Measurements from ENCODE around the gene SLC35C1. TPM values are rescaled to one million over a fixed set of nuclear protein-coding genes. Genes with fewer than 3 reads are reported as not detected.

Gene SLC35C1
- total RNA-seq, 1 experiment from 2014 or later: 14.0 TPM

DNA sequence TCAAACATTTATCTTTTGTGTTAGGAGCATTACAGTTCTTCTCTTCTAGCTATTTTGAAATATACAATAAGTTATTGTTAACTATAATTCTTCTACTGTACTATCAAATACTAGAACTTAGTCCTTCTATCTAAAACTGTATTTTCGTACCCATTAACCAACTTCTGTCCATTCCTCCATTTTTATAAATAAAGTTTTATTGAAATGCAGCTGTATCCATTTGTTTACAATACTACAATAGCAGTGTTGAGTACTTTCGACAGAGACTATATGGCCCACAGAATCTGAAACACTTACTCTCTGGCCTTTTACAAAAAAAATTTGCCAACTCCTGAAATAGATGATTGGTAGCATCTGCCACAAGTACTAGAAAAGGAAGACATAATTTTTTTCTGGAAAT, 4.7 kb upstream of the SLC35C1 start:
- H3K27me3 Mint-ChIP-seq (ENCODE audit: insufficient read depth, unreplicated experiment): no peaks in the 10 kb centered on the region
- TF ChIP-seq, protein P1, sequence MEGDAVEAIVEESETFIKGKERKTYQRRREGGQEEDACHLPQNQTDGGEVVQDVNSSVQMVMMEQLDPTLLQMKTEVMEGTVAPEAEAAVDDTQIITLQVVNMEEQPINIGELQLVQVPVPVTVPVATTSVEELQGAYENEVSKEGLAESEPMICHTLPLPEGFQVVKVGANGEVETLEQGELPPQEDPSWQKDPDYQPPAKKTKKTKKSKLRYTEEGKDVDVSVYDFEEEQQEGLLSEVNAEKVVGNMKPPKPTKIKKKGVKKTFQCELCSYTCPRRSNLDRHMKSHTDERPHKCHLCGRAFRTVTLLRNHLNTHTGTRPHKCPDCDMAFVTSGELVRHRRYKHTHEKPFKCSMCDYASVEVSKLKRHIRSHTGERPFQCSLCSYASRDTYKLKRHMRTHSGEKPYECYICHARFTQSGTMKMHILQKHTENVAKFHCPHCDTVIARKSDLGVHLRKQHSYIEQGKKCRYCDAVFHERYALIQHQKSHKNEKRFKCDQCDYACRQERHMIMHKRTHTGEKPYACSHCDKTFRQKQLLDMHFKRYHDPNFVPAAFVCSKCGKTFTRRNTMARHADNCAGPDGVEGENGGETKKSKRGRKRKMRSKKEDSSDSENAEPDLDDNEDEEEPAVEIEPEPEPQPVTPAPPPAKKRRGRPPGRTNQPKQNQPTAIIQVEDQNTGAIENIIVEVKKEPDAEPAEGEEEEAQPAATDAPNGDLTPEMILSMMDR (IDR thresholded peaks at IDR 0.05; ENCODE audit: insufficient read depth in 1 of 2, low read depth in 1 of 2, low read length in 1 of 2, severe bottlenecking in 1 of 2, unreplicated experiment in 1 of 2): no peak
- Histone ChIP-seq H3K27me3 (replicated peaks; ENCODE audit: control insufficient read depth, insufficient read depth, low read length) (no peaks in the 10 kb centered on the region), H3K36me3 (ENCODE audit: control insufficient read depth, insufficient read depth, low read length) (no peaks in the 10 kb centered on the region), H3K4me3 (ENCODE audit: low read depth, low read length) (no peak overlapping the region), H3K9me3 (no peaks in the 10 kb centered on the region), H3K4me1 (0 out of 2 replicates have a peak, but pooled peaks cover 4% of the 10 kb centered on the region)
- CTCF ChIA-PET: no interaction called here
- H3K4me1 Mint-ChIP-seq (ENCODE audit: low read depth, unreplicated experiment): no peaks in the 10 kb centered on the region
- H3K4me3 Mint-ChIP-seq (ENCODE audit: unreplicated experiment): no peak overlapping the region
- no peak overlapping the region for H3K27ac Mint-ChIP-seq (ENCODE audit: unreplicated experiment)
- H3K9me3 Mint-ChIP-seq (ENCODE audit: unreplicated experiment): no peaks in the 10 kb centered on the region
- intact Hi-C loops (cut with micrococcal nuclease; ENCODE audit: unreplicated experiment): no loop called here
- peaks cover 12% of the 10 kb centered on the region for H3K36me3 Mint-ChIP-seq (ENCODE audit: insufficient read depth, unreplicated experiment)
- DNase-seq: no peak
- no TSS peak for BruUV-seq (replicated peaks)
- POLR2A ChIA-PET: no interaction called here

DNA sequence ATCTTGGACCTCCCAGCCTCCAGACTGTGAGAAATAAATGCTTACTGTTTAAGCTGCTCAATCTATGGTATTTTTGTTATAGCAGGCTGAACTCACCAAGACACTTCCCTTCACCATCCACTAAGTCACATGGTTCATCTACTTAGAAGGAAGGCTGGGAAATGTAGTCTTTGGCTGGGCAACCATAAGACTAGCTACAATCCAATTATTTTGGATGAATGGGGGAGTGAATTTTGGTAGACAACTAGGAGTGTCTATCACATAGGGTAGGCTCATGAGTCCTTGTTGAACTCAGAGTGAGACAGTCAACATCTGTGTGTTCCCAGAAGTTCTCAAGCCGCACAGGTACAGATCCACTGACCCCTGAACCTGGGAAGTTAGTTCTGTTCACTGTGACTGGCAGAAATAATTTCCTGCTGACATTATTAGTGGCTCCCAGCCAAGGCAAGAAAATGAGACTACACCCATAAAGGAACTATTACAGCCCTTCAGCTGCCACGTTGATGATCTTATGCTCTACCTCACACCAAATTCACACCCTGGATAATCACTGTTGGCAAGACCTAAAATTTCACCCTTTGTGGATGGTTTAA, 3.1 kb upstream of the SLC35C1 start:
- Histone ChIP-seq H3K27me3 (replicated peaks; ENCODE audit: control insufficient read depth, insufficient read depth, low read length) (no peaks in the 10 kb centered on the region), H3K36me3 (ENCODE audit: control insufficient read depth, insufficient read depth, low read length) (no peaks in the 10 kb centered on the region), H3K4me1 (peaks cover 17% of the 10 kb centered on the region), H3K9me3 (no peaks in the 10 kb centered on the region), H3K4me3 (ENCODE audit: low read depth, low read length) (no peak overlapping the region)
- ChIA-PET CTCF (no interaction called here), POLR2A (no interaction called here)
- TF ChIP-seq, protein P1 (IDR thresholded peaks at IDR 0.05; ENCODE audit: insufficient read depth in 1 of 2, low read depth in 1 of 2, low read length in 1 of 2, severe bottlenecking in 1 of 2, unreplicated experiment in 1 of 2): no peak
- Mint-ChIP-seq H3K4me3 (ENCODE audit: unreplicated experiment) (no peak overlapping the region), H3K27ac (ENCODE audit: unreplicated experiment) (no peak overlapping the region), H3K27me3 (ENCODE audit: insufficient read depth, unreplicated experiment) (no peaks in the 10 kb centered on the region), H3K9me3 (ENCODE audit: unreplicated experiment) (no peaks in the 10 kb centered on the region), H3K36me3 (ENCODE audit: insufficient read depth, unreplicated experiment) (peaks cover 15% of the 10 kb centered on the region), H3K4me1 (ENCODE audit: low read depth, unreplicated experiment) (peaks cover 7% of the 10 kb centered on the region)
- DNase-seq: no peak
- intact Hi-C loops (cut with micrococcal nuclease; ENCODE audit: unreplicated experiment): no loop called here
- BruUV-seq (replicated peaks): no TSS peak

DNA sequence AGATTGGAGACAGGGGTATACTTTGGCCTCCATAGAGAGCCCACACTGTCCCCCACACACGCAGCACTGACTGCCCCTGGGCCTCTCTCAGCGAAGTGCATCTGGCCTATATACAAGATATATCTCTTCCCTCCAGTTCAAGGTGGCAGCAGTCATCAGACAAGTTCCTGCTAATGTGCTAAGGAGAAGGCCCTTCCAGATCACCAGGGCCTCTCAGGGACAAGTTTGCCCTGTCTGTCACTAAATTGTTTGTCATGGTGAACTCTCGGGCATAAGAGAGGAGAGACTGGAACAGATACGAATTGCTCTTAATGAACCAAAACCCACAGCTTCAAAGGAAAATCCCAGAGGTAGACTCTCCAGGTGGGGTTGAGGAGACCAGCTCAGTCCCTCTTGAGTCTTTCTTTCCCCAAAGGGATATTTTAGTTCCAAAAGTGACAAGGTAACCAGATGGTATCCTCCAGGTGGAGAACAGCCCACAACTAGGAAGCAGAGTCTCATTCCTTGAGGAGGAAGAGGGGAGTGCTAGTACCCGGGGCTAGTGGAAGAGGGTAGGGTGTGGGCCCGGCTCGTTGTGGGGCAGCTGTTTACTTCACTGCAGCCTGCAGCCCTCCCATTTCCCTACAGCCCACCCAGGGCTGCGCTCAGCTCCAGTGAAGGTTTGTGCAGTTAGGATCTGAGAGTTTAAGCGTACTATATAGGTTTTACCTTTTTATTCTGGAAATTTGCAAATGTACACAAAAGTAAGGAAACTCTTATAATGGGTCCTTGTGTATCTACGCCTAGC, 2.2 kb upstream of the SLC35C1 start:
- no peaks in the 10 kb centered on the region for H3K9me3 ChIP-seq
- no peaks in the 10 kb centered on the region for H3K36me3 ChIP-seq (ENCODE audit: control insufficient read depth, insufficient read depth, low read length)
- H3K27me3 ChIP-seq (replicated peaks; ENCODE audit: control insufficient read depth, insufficient read depth, low read length): no peaks in the 10 kb centered on the region
- no peaks in the 10 kb centered on the region for H3K27me3 Mint-ChIP-seq (ENCODE audit: insufficient read depth, unreplicated experiment)
- no peak overlapping the region for H3K27ac Mint-ChIP-seq (ENCODE audit: unreplicated experiment)
- H3K9me3 Mint-ChIP-seq (ENCODE audit: unreplicated experiment): no peaks in the 10 kb centered on the region
- no TSS peak for BruUV-seq (replicated peaks)
- TF ChIP-seq, protein P1 (IDR thresholded peaks at IDR 0.05; ENCODE audit: insufficient read depth in 1 of 2, low read depth in 1 of 2, low read length in 1 of 2, severe bottlenecking in 1 of 2, unreplicated experiment in 1 of 2): no peak
- intact Hi-C loops (cut with micrococcal nuclease; ENCODE audit: unreplicated experiment): no loop called here
- CTCF ChIA-PET: no interaction called here
- H3K4me1 ChIP-seq: peaks cover 17% of the 10 kb centered on the region
- H3K4me3 Mint-ChIP-seq (ENCODE audit: unreplicated experiment): peak overlapping the region; percentile 28
- POLR2A ChIA-PET: no interaction called here
- no peak for DNase-seq
- H3K36me3 Mint-ChIP-seq (ENCODE audit: insufficient read depth, unreplicated experiment): peaks cover 15% of the 10 kb centered on the region
- H3K4me3 ChIP-seq (ENCODE audit: low read depth, low read length): no peak overlapping the region
- H3K4me1 Mint-ChIP-seq (ENCODE audit: low read depth, unreplicated experiment): peaks cover 11% of the 10 kb centered on the region
